Anterior cingulate cortex (tissue), 58 donors: ENCODE measurements around the gene ZDHHC19.
"Not testable (repeated sequence)": the region's sequence is repeated elsewhere in the genome, so short reads cannot be mapped to it uniquely, and the experiment has no call there.

Experiments used
- DNase-seq, 58 donors: peaks; one replicate each; lab custom pipeline; 2025; lab: John Stamatoyannopoulos, UW

Gene ZDHHC19

DNA sequence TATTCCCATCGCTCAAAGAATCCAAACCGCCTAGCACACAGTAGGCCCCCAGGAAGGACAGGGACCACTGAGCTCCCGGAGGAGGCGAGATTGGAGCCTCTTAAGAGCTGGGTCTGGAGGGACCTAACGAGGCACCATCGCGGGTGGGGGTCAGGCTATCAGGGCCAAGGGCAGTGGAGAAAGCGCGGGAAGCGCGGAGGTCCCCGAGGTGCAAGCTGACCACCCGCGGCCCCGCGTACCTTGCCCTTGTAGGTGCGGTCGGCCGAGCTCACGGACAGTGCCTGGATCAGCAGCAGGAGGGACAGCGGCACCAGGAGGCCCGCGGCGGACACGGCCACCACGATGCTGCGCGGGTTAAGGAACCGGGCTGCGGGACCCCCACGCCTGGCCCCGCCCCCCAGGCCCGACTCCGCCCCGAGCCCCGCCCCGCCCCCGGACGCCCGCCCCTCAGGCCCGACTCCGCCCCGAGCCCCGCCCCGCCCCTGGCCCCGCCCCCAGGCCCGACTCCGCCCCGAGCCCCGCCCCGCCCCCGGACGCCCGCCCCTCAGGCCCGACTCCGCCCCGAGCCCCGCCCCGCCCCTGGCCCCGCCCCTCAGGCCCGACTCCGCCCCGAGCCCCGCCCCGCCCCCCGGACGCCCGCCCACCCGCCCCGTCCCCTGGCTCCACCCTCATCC, 3.9 kb downstream of the ZDHHC19 start:
- no peak for DNase-seq

DNA sequence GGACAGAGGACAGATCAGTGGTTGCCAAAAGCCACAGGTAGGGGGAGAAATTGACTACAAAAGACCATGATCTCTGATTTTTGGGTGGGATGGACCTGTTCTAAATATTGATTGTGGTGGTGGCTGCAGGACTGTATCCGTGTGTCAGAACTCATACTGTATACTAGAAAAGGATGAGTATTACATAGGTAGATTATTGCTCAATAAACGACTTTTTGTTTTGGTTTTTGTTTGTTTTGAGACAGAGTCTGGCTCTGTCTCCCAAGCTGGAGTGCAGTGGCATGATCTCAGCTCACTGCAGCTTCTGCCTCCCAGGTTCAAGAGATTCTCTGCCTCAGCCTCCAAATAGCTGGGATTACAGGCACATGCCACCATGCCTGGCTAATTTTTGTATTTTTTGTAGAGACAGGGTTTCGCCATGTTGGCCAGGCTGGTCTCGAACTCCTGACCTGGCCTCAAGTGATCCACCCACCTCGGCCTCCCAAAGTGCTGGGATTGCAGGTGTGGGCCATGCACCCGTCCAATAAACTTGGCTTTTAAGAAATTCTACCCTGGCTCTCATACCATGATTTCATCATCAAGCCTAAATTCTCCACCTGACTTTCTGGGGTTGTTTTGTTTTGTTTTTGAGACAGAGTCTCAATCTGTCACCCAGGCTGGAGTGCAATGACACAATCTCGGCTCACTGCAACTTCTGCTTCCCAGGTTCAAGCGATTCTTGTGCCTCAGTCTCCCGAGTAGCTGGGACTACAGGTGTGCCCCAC, 5.6 kb downstream of the ZDHHC19 start:
- not testable (repeated sequence) for DNase-seq

DNA sequence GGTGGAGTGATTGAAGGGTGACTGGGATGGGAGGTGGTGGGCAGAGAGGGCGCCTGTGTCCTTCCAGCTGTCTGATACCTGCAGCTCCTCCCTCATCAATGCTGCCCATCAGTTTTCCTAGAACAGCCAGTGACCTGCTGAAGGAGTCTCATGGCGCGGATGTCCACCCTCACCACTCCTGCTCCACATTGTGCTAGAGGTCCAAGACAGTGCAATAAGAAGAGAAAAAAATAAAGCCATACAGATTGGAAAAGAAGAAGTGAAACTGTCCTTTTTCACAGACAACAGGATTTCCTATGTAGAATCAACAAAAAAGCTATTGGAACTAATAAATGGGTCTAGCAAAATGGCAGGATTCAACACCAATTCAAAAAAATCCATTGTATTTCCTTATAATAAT, 7.4 kb downstream of the ZDHHC19 start:
- no peak for DNase-seq

DNA sequence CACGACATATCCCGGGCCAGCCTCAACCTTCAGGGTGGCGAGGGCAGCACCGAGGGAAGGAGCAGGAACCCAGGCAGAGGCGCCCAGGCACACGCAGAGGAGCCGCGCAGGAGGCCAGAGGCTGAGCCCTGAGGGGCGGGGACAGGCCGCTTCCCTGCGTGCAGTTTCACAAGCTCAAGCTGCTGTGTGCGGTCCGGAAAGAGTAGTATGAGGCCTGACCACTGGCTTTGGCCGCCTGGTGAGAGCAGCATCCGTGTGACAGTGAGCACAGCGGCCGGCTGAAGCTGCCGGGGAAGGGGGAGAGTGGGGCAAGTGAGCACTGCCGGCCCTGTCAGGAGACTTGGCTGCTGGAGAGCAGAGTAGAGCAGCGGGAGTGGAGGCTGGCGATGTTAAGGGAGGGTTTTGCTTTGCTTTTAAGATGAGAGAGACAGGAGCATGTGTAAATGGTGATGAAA, 8.7 kb downstream of the ZDHHC19 start:
- DNase-seq, result peak in 15 of 58 donors; percentile 21 to 55 (median 30)

DNA sequence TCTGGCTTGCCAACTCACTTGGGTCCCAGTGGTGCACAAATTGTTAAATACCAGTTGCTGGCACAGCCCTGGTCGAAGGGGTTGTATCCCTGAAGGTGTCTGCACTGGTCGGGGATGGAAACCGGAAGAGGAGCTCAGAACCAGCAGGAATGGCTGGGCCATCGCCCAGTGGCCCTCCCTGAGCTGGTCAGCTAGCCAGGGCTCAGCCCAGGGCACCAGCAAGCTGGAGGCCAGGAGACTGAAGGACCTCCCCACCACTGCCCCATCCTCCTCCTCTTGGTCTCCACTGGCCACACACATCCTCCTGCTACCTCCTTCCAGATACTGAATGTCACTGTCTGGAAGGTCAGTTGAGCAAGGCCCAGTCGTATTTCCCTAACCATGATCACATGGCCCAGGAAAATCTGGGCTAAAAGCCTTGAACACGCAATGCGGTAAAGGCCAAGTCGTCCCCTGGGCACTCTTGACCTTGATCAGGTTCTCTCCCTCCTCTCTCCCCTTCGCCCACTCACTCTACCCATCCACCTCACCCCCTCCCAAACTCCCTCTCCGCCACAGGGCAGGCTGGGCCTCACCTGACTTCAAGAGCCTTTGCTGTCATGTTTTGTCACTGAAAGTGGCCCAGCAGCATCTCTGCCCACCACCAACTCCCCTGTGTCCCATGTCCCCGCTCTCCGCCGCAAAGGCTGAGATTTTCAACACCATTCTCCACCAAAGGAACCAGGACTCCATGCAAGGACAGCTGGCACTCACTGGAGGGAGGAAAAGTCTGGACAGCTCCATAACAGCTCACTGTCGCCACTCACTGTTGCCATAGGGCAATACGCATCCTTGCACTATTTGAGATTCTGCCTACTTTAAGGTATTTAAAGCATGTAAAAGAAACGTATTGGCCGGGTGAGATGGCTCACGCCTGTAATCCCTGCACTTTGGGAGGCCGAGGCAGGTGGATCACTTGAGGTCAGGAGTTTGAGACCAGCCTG, 12.1 kb downstream of the ZDHHC19 start:
- DNase-seq, result no peak

DNA sequence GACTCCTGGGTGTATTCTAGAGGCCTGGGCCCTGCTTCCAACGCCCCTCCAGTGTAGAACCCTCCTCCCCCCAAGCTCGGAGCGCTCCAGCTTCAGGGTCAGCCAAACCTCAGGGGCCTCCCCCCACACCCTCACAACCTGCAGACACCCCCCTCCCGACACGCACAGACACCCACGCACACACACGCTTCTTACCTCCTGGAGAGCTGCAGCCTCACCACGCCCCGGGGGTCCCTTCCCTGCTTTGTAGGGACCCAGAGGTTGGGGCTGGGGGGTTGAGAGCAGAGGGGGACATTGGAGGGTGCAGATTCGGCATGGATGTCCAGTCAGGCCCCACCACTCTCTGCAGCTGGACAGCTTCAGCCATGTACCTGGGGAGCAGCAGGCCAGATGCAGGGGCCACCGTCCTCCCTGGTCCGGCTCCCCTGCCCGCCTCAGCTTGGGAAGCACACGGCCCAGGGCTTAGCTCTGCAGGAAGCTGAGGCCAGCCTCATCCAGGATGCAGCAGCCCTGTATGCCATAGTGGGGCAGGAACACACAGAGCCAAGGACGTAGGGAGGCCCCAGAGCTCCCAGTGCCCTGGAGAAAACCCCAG, 13.0 kb downstream of the ZDHHC19 start:
- no peak for DNase-seq

DNA sequence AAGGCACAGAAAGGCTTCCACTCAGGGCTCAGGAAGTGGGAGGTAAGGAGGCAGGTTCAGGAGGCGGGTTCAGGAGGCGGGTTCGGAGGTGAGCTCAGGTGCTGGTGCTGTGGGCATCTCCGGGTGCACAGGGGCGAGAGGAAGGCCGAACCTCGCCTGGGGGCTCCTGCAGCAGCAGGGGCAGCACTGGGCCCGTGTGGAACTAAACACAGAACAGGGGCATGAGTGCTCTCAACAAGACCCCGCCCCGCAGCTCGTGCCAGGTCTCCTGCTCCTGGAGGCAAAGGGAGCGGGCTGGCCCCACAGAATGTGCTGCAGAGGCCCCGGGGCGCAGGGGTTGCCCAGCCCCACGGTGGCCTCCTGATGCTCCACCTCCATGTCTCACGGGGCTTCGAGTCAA, 13.7 kb downstream of the ZDHHC19 start:
- DNase-seq, result no peak

DNA sequence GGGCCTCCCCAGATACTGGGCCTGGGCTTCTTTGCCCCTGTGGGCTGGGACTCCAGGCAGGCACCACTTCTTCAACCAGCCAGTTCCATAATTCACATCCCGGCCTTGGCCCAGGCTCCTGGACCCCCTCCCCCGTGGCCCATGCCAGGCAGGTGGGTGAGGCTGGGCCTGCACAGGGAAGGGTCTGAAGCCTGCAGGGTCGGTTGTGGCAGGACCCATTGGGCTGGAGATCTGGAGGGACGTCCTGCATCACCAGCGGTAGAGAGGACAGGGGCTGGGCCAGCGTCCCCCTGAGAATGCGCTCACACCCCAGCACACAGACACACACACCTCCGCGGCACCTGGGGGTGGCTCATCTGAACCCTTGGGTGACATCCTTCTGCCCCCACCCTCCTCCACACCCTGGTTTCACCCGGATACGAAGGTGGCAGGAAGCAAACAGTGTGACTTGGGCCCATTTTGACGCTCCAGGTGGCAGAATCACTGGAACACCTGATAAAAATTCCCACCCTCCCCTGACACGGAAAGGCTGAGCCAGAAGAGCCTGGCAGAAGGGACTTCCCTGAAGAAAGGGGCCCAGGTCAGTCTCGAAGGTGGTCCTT, 15.4 kb downstream of the ZDHHC19 start:
- DNase-seq, result no peak

DNA sequence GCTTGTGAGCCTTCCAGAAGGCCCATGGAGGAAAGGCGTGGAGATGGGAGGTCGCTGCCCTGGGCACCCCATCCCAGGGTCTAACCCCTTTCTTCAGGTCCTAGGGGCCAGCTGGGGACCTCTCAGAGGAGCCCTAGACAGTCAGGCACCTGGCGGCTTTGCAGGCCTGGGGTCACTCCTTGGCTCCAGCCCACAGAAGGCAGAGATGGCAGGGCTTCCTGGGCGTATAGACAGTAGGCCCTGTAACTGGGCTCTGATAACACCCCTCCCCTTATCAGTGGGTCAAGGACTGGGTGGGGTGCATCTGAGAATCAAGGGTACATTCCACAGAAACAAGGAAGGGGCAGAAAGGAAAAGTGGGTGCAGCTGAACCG, 16.7 kb downstream of the ZDHHC19 start:
- DNase-seq, result no peak

DNA sequence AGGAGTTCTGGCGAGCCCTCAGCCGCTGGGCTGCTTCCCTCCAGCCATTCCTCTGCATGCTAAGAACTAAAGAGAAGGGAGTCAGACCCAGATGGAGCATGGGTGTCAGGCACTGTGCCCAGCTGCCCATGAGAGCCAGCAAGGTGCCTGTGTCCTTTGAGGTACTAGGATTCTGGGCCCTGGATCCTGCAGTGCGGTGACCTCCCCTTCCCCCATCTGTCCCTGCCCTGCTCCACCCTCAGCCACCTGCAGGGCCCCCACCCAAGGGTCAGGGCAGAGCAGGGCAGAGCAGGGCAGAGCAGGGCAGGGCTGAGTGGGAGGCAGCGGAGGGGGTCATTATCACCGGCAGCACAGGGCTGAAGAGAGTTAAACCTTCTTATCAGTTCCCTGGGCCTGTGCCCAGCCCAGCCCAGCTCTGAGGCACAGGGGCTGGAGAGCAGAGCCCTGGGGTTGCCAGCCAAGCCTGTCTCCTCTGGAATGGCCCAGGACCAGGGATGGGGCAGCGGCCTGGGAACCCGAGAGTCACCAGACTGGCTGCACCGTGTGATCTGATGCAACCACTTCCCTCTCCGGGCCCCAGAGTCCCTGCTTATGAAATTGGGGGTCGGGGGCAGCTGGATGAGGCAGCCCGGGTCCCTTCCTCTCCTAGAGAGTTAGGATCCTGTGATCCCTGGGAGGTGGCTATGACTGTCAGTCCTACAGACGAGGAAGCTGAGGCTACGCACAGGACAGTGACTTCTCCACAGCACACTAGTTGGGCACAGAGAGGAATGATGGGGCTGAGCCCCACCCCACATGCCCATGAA, 17.3 kb downstream of the ZDHHC19 start:
- no peak for DNase-seq

DNA sequence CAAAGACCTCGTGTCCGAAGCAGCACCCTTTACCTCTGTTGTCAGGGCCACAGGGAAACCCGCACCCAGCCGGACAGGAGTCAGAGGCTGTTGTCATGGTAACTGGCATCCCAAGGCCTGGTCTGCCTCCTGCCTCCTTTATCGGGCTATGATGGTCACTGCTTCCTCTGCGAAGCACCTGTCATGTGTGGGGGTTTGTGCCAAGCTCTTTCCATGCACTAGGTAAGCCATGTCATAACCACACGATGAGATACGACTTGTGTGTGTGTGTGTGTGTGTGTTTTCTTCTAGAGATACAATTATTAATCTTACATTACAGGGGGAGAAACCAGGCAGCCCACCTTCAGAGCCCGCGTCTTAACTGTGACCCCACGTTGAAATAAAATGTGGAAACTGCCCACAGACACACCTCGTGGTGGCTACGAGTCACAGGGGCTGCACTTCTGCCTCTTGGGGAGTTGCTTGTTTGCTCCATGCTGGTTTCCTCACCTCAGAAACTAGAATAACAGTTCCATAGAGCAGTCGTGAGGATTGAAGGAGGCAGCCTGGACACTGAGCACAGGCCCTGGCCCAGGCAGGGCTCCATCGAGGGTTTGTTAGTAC, 18.0 kb downstream of the ZDHHC19 start:
- no peak for DNase-seq

DNA sequence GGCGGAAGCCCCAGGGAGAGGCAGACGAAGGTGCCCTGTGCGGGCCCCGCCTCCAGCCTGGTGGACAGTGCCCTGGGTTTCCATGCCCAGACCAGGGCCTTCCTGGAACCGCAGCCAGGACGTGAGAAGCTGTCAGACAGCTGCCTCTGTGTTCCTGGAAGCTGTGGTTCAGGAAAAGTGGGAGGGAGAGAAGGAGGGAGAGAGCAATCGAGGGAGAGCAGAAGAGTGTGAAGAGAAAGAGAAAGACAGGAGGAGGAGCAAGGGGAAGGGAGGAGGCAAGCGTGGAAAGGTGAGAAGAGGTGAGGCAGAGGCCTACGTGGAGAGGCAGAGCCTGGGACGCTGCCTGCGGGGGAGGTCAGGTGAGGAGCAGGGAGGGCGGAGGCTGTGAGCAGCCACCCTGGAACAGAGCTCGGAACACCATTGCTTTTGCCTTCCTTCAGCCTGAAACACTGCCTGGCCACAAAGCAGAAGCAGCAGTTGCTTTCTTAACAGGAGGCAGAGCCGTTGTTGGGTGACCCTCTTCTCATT, 18.6 kb downstream of the ZDHHC19 start:
- no peak for DNase-seq

DNA sequence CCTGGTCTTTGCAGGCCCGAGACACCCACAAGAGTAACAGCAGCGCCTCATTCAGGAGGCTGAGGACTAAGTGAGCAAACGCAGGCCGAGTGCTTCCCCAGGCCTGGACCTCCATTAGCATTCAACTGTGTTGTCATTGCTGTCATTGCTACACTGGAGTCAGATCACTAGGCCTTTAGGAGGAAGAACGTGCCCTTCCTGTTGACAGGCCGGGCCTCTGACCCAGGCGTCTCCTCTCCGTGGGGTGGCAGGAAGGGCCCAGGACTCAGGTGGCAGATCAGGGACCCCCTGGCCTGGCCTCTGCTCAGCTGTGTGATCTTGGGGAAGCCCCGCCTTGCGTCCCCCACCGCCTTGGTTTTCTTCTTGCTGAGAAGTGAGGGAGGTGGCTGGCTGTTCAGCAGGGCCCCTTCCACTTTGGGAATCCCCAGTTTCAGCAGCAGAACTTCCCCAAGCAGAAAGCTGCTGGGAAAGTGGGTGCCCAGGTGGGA, 19.1 kb downstream of the ZDHHC19 start:
- no peak for DNase-seq

DNA sequence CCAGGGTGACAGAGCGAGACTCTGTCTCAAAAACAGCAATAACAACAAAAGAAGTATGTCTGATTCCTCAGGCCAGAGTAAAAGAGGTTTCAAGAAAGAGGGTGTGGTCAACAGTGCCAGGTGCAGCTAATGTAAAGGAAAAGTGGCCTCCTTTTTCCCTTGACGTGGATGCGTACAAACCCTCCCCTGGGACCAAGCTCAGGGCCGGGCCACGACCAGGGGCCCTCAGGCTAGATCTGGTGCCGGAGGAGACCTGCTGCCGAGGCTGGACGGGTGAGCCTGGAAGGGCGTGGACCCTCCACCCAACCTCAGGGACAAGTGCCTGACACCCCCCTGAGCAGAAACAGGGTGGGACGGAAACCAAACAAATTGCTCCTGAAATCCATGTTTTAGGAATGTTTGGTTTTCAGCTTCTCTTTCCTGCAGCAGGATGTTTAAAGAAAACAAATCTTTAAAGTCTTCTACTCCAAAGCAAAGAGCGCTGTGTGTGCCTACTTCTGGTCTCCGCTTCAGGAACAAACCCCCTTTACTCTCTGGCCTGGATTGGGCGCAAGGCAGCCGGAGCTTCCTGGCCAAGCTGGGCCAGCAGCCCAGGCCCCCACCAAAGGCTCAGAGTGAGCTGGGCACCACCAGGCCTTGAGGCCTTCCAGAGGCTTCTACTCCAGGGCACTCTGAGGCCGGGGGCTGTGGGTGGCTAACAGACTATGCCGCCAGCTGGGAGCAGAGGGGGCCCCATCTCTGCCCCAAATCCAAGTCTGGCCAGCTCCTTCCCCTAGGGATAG, 21.4 kb downstream of the ZDHHC19 start:
- DNase-seq, result peak in 31 of 58 donors; percentile 19 to 76 (median 43)

DNA sequence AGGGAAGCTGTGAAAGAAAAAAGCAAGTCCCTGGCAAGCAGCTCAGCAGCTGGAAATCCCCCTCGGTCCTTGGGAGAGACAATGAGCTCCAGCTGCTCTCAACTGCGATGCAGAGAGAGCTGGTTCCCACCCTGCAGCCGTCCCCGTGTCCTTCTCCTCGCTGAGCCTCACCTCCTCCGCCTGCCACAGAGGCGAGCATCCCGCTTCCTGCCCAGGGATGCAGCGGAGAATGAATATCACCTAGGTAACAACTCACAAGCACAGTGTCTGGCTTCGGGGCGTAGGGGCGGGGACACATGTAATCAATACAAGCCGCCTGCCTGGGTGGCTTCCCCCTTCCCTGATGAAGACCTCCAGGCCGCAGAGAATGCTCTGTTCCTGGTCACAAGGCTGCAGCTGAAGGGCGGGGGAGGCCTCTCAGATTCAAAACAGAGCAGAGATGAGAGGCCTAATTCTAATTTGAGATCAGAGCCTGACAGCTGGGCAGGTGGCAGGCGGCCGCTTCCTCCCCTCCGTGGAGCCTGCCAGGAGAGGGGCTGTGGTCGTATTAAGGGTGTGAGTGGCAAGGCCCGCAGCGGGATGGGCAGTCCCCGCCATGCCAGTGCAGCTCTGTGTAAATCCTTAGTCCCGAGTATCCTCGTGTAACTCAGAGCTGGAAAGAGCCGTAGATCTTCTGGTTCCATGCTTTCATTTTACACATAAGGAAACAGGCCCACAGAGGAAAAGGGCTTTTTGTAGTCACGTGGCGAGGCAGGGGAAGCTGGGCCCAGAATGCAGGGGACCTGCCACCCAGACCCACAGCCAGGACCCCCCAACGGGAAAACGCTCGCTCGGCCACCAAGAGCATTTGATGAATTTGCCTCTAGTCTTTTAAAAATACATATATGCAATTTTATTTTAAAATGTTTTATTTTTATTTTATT, 24.3 kb downstream of the ZDHHC19 start:
- DNase-seq, result peak in 41 of 58 donors; percentile 21 to 69 (median 42)

DNA sequence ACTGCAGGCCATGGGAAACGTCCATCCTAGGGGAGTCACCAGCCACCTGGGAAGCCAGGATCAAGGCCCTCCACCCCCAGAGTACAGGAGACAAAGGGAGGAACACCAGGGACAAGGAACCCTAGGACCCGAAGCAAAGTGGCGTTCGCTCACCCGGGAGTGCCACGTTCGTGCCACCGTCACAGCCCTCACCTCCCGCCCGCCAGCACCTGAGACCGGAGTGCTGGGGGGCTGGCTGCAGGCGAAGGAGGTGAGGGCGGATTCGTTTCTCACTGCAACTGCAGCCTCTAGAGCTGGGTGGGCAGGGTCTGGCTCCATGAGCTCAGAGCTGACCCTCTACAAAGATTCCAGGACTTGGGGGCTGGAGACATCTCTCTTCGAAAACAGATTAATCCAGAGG, 26.3 kb downstream of the ZDHHC19 start:
- DNase-seq, result no peak

DNA sequence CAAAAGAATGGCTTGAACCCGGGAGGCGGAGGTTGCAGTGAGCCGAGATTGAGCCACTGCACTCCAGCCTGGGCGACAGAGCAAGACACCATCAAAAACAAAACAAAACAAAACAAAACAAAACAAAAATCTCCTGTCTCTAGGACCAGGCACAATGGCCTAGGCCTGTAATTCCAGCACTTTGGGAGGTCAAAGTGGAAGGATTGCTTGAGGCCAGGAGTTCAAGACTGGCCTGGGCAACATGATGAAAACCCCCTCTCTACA, 27.1 kb downstream of the ZDHHC19 start:
- DNase-seq, result not testable (repeated sequence)
